GM12891 (cell line): Measurements from ENCODE around the gene FOXE1.

ENCODE experiments used
- POLR2A ChIP-seq: IDR thresholded peaks from 2 replicates; pipeline ENCODE4 v1.6.1; 2011; ENCODE audit warnings: low read depth, low read length, control low read depth
- POLR2AphosphoS5 ChIP-seq: IDR thresholded peaks from 2 replicates; pipeline ENCODE4 v1.6.1; 2011; ENCODE audit warnings: low read depth, low read length, control low read depth
- SPI1 ChIP-seq: IDR thresholded peaks from 2 replicates; pipeline ENCODE4 v1.6.1; 2011; ENCODE audit warnings: low read depth, low read length, control low read depth
- TAF1 ChIP-seq: IDR thresholded peaks from 2 replicates; pipeline ENCODE4 v1.6.1; 2011; ENCODE audit warnings: low read depth, low read length, control low read depth

DNA sequence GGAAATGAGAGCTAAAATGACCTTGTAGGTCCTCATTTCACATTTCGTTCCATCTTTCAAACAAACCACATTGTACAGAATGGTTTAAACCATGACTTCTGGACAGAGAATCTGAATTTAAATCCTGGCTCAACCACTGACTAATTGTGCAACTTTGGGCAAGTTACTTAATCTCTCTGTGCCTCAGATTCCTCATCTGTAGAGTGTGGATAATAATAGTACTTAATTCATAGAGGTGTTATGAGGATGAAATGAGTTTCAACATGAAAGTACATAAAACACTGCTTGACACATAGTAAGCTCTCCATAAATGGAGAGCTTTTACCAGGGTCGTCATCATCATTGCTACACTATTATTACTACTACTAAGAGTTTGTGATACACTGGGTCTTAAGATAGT is 46.3 kb upstream of the FOXE1 start:
- TF ChIP-seq POLR2A = no peak
- no peak for TF ChIP-seq TAF1
- TF ChIP-seq POLR2AphosphoS5 = no peak
- no peak for TF ChIP-seq SPI1
